Right forelimb (tissue), 1 donor: ENCODE measurements around the gene PCDHA2.
"Not testable (repeated sequence)": the region's sequence is repeated elsewhere in the genome, so short reads cannot be mapped to it uniquely, and the experiment has no call there.

Experiments
- DNase-seq: peaks from one replicate; pipeline ENCODE4 v3.0.0-alpha.2; 2018

PCDHA2 gene

DNA sequence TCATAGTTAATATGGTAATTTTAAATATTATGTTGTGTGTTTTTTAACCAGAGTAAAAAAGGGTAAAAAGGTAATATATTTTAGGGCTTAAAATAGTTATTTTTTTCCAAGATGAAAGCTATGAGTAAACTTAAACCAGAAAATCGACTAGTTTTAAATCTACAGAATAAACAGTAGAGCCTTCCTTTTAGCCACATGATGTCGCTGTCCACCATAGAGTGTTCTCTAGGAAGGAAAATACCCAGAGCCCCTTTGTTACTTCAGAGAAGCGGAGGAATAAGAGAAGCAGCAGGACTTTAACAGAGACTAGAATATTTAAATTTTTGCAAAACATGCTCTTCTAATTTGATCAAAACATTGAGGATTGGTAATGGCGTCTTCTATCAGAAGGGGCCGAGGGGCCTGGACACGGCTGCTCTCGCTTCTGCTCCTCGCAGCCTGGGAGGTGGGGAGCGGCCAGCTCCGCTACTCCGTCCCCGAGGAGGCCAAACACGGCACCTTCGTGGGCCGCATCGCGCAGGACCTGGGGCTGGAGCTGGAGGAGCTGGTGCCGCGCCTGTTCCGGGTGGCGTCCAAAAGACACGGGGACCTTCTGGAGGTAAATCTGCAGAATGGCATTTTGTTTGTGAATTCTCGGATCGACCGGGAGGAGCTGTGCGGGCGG, at the start of gene PCDHA2:
TSS of gene PCDHA2 (plus strand) at position 258 of the 664 bp plus-strand sequence.
- no peak for DNase-seq

DNA sequence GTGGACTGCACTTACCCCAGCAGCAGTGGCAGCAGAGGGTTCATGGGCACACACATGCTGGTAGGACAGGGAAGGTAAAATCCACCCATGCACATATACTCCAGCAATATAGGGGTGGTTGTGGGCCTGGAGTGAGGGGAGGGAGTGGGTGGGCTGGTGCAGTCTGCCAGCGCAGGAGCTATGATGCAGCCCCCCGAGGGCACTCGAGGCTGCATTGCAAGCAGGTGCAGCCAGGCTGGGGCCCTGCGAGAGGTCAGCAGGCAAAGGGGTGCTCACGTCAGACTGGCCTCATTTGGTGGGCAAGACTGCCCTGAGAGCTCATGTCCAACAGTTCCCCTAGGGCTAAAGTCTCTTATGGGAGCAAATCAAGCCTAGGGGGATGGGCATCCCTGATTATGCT, 41.1 kb upstream of the PCDHA2 start:
- no peak for DNase-seq

DNA sequence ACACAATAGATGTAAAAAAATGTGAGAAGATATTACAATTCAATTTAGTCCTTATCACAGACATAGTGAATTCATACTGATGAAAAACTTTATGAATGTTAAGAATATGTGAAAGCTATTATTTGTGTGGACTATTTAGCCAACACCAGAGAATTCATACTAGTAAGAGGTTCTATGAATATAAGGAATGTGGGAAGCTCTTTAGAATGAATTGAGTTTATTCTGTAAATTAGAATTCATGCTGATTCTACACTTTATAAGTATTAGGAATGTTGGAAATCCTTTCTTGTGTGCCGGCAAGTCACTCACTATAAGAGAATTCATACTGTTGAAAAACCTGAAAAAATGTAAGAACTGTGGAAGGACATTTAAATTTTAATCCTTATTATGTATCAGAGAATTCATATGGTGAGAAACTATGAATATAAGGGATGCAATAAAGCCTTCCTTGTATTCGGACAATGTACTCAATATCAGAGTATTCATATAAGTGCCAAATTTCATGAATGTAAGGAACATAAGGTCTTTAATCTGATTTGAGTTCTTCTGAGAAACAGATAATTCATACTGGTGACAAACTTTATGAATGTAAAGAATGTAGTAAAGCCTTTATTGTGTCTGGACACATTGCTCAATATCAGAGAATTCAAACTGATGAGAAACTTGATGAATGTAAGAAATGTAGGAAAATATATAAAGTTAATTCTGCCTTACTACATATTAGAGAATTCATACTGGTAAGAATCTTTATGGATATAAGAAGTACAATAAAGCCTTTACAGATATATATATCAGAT, 30.3 kb upstream of the PCDHA2 start:
- no peak for DNase-seq

DNA sequence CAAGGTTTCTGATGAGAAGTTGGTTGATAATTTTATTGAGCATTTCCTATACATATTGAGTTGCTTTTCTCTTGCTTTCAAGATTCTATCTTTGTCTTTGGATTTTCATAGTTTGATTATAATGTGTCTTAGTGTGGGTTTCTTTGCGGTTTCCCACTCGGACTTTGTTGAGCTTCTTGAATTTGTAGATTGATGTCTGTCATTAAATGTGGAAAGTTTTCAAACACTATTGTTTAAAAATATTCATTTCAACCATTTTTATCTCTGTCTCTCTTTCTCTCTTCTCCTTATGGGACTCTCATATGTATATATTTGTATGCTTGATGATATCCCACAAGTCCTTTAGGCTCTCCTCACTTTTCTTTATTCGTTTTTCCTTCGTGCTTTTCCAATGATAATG, 27.2 kb upstream of the PCDHA2 start:
- no peak for DNase-seq

DNA sequence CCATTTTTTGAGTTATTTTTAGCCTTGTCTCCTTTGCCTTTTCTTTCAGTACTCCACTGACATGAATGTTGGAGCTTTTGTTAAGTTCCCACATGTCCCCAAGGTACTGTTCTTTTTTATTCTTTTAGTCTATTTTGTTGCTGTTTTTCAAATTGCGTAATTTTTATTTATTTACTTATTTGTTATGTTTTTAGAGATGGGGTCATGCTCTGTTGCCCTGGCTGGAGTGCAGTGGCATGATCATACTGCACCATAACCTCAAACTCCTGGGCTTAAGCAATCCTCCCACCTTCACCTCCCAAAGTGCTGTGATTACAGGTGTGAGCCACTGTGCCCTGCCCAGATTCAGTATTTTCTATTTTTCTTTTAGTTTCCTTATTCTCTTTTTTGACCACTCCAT, 14.1 kb upstream of the PCDHA2 start:
- no peak for DNase-seq

DNA sequence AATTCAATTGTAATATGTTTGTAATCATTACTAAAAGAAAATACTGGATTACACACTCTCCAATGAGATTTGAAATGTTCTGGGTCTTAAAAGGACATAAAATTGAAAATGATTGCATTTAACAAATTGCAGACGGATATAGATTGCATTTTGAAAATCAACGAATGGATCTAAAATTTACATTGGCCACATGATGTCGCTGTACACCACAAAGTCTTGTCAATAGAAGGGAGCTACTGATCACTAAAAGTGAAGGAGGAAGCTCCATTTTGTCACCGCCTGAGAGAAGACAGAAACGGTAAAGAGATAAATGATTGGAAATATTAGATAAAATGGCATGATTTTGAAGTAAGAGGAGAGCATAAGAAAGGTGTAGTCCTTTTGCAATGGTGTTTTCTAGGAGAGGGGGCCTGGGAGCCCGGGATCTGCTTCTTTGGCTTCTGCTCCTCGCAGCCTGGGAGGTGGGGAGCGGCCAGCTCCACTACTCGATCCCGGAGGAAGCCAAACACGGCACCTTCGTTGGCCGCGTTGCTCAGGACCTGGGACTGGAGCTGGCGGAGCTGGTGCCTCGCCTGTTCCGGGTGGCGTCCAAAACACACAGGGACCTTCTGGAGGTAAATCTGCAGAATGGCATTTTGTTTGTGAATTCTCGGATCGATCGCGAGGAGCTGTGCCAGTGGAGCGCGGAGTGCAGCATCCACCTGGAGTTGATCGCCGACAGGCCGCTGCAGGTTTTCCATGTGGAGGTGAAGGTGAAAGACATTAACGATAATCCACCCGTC, 8.6 kb upstream of the PCDHA2 start, which contains the start of gene PCDHA1:
TSS of gene PCDHA1 (plus strand) at position 236 of the 782 bp plus-strand sequence.
- DNase-seq, result no peak

DNA sequence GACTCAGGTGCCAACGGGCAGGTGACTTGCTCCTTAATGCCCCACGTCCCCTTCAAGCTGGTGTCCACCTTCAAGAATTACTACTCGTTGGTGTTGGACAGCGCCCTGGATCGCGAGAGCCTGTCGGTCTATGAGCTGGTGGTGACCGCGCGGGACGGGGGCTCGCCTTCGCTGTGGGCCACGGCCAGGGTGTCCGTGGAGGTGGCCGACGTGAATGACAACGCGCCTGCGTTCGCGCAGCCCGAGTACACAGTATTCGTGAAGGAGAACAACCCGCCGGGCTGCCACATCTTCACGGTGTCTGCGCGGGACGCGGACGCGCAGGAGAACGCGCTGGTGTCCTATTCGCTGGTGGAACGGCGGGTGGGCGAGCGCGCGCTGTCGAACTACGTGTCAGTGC, 7.2 kb upstream of the PCDHA2 start:
- not testable (repeated sequence) for DNase-seq

DNA sequence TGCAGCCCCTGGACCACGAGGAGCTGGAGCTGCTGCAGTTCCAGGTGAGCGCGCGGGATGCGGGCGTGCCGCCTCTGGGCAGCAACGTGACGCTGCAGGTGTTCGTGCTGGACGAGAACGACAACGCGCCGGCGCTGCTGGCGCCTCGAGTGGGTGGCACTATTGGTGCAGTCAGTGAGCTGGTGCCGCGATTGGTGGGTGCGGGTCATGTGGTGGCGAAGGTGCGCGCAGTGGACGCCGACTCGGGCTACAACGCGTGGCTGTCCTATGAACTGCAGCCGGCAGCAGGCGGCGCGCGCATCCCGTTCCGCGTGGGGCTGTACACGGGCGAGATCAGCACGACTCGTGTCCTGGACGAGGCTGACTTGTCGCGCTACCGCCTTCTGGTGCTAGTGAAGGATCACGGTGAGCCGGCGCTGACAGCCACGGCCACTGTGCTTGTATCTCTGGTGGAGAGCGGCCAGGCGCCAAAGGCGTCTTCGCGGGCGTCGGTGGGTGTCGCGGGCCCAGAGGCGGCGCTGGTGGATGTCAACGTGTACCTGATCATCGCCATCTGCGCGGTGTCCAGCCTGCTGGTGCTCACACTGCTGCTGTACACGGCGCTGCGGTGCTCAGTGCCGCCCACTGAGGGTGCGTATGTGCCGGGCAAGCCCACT, 6.7 kb upstream of the PCDHA2 start:
- not testable (repeated sequence) for DNase-seq

DNA sequence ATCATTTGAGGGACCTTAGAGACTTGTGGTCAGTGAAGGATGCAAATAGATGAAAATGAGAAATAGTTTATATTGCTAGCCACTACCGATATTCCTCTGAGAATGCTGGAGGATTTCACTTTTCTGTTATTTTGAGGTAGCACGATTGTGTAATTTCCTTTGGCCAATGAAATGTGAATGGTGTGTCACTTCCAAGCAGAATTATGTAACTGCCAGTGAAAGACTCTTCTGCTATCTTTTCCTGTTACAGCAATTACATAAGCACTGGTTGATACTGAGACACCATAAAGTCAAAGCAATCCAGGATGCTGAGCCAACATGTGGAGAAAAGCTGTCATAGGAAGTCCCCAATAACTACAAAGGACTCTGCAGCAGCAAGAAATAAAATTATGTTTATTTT, 3.6 kb upstream of the PCDHA2 start:
- no peak for DNase-seq

DNA sequence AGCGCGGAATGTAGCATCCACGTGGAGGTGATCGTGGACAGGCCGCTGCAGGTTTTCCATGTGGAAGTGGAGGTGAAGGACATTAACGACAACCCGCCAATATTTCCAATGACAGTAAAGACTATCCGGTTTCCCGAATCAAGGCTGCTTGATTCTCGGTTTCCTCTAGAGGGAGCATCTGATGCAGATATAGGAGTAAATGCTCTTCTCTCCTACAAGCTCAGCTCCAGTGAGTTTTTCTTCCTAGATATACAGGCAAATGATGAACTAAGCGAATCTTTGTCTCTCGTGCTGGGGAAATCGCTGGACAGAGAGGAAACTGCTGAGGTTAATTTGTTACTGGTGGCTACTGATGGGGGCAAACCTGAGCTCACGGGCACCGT, 598 bp downstream of the PCDHA2 start:
- no peak for DNase-seq

DNA sequence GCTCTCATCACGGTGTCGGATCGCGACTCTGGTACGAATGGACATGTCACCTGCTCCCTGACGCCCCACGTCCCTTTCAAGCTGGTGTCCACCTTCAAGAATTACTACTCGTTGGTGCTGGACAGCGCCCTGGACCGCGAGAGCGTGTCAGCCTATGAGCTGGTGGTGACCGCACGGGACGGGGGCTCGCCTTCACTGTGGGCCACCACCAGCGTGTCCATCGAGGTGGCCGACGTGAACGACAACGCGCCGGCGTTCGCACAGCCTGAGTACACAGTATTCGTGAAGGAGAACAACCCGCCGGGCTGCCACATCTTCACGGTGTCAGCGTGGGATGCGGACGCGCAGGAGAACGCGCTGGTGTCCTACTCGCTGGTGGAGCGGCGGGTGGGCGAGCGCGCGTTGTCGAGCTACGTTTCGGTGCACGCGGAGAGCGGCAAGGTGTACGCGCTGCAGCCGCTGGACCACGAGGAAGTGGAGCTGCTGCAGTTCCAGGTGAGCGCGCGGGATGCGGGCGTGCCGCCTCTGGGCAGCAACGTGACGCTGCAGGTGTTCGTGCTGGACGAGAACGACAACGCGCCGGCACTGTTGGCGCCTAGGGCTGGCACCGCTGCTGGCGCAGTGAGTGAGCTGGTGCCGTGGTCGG, 1.5 kb downstream of the PCDHA2 start:
- not testable (repeated sequence) for DNase-seq

DNA sequence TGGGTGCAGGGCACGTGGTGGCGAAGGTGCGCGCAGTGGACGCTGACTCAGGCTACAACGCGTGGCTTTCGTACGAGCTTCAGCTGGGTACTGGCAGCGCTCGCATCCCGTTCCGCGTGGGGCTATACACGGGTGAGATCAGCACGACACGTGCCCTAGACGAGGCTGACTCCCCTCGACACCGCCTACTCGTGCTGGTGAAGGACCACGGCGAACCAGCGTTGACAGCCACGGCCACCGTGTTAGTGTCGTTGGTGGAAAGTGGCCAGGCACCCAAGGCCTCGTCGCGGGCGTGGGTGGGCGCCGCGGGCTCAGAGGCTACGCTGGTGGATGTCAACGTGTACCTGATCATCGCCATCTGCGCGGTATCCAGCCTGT, 2.1 kb downstream of the PCDHA2 start:
- DNase-seq, result no peak

DNA sequence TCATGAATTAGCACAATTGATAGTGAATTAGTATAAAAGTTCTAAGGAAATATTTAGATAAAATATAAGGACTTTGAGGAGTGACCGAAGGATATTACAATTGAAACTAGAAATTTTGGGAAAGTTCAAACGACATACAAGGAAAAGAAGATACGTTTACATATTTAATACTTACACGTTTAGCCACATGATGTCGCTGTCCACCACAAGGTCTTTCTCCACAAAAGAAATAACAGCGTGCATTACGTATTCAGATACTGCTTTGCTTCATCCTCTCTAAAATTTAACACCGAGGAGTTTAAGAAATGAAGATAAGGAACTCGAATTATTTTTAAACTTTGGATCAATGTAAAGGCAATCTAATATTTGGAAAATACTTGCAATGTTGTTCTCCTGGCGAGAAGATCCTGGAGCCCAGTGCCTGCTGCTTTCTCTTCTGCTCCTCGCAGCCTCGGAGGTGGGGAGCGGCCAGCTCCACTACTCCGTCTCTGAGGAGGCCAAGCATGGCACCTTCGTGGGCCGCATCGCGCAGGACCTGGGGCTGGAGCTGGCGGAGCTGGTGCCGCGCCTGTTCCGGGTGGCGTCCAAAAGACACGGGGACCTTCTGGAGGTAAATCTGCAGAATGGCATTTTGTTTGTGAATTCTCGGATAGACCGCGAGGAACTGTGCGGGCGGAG, 6.3 kb downstream of the PCDHA2 start, which contains the start of gene PCDHA3:
TSS of gene PCDHA3 (plus strand) at position 242 of the 678 bp plus-strand sequence.
- no peak for DNase-seq

DNA sequence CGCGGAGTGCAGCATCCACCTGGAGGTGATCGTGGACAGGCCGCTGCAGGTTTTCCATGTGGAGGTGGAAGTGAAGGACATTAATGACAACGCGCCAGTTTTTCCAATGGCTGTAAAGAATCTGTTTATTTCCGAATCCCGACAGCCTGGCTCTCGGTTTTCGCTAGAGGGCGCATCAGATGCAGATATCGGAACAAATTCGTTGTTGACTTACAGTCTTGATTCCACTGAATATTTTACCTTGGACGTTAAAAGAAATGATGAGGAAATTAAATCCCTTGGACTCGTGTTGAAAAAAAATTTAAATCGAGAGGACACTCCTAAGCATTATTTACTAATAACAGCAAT, 6.8 kb downstream of the PCDHA2 start:
- no peak for DNase-seq

DNA sequence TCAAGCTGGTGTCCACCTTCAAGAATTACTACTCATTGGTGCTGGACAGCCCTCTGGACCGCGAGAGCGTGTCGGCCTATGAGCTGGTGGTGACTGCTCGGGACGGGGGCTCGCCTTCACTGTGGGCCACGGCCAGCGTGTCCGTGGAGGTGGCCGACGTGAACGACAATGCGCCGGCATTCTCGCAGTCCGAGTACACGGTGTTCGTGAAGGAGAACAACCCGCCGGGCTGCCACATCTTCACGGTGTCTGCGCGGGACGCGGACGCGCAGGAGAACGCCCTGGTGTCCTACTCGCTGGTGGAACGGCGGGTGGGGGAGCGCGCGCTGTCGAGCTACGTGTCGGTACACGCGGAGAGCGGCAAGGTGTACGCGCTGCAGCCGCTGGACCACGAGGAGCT, 7.7 kb downstream of the PCDHA2 start:
- DNase-seq, result not testable (repeated sequence)

DNA sequence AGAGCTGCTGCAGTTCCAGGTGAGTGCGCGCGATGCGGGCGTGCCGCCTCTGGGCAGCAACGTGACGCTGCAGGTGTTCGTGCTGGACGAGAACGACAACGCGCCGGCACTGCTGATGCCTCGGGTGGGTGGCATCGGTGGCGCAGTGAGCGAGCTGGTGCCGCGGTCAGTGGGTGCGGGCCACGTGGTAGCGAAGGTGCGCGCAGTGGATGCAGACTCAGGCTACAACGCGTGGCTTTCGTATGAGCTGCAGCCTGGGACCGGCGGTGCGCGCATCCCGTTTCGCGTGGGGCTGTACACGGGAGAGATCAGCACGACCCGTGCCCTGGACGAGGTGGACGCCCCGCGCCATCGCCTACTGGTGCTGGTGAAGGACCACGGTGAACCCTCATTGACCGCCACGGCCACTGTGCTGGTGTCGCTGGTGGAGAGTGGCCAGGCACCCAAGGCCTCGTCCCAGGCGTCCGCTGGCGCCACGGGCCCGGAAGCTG, 8.2 kb downstream of the PCDHA2 start:
- no peak for DNase-seq

DNA sequence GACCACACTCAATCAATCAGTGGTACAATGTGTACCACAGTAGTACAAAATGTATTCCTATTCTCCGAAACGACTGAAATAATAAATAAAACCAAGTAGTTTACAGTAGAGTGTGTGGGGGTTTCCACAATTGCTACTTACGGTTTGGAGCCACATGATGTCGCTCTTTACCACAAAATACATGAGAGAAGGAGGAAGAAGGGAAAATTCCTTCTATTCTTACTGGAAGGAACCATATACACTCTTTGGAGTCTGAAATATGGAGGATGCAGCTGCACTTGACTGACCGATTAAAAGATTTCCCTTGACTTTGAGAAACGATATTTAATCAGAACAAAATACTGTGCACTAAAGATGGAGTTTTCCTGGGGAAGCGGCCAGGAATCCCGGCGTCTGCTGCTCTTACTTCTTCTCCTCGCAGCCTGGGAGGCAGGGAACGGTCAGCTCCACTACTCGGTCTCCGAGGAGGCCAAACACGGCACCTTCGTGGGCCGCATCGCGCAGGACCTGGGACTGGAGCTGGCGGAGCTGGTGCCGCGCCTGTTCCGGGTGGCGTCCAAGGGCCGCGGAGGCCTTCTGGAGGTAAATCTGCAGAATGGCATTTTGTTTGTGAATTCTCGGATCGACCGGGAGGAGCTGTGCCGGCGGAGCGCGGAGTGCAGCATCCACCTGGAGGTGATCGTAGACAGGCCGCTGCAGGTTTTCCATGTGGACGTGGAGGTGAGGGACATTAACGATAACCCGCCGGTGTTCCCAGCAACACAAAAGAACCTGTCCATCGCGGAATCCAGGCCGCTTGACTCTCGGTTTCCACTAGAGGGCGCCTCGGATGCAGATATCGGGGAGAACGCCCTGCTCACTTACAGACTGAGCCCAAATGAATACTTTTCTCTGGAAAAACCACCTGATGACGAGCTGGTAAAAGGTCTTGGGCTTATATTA, 12.5 kb downstream of the PCDHA2 start, which contains the start of gene PCDHA4:
TSS of gene PCDHA4 (plus strand) at position 235 of the 942 bp plus-strand sequence.
- no peak for DNase-seq

DNA sequence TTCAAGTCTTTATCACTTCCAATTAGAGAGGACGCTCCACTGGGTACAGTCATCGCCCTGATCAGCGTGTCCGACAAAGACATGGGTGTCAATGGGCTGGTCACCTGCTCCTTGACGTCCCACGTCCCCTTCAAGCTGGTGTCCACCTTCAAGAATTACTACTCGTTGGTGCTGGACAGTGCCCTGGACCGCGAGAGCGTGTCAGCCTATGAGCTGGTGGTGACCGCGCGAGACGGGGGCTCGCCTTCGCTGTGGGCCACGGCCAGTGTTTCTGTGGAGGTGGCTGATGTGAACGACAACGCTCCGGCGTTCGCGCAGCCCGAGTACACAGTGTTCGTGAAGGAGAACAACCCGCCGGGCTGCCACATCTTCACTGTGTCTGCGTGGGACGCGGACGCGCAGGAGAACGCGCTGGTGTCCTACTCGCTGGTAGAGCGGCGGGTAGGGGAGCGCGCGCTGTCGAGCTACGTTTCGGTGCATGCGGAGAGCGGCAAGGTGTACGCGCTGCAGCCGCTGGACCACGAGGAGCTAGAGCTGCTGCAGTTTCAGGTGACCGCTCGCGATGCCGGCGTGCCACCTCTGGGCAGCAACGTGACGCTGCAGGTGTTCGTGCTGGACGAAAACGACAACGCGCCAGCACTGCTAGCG, 13.7 kb downstream of the PCDHA2 start:
- DNase-seq, result not testable (repeated sequence)

DNA sequence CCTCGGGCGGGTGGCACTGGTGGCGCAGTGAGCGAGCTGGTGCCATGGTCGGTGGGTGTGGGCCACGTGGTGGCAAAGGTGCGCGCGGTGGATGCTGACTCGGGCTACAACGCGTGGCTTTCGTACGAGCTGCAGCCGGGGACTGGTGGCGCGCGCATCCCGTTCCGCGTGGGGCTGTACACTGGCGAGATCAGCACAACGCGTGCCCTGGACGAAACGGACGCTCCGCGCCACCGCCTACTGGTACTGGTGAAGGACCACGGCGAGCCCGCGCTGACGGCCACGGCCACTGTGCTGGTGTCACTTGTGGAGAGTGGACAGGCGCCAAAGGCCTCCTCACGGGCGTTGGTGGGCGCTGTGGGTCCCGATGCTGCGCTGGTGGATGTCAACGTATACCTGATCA, 14.2 kb downstream of the PCDHA2 start:
- no peak for DNase-seq
